Jurkat, Clone E6-1 (cell line): ENCODE measurements around the gene TPK1.
"Not testable (repeated sequence)": the region's sequence is repeated elsewhere in the genome, so short reads cannot be mapped to it uniquely, and the experiment has no call there.

Experiments used
- DNase-seq: peaks from one replicate; pipeline ENCODE4 v3.0.0-alpha.2; 2011; ENCODE audit warnings: low read depth, low spot score
- H3K4me3 ChIP-seq: 2 replicates; pipeline ENCODE4 v1.5.1; 2011; ENCODE audit warnings: mild to moderate bottlenecking, low read length, control low read depth, moderate library complexity

The TPK1 gene

DNA sequence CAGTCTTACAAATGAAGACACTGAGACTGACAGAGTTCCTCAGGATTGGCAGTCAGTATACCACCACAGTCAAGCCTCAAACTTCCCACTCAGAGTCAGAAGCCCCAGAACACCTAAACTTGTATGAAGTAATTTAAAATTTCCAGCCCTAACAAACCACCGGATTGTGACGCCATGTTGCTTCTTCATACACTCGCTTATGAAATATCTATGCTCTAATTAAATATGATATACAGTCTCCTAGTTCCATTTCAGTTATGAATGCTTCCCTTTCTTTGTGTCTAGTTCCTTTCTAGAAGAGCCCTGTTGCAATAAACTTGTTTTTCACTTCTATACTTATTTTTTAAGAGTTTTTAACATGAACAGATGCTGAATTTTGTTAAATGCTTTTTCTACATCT is 260.4 kb downstream of the TPK1 start:
- DNase-seq = no peak
- no peak overlapping the region for H3K4me3 ChIP-seq

- DNase-seq, H3K4me3 ChIP-seq: not testable (repeated sequence)
Measured at GRCh38 chr7:144574753-144575152, 261.1 kb downstream of the TPK1 start.

- DNase-seq = no peak
Measured at GRCh38 chr7:144568233-144568632, 267.6 kb downstream of the TPK1 start.

DNA sequence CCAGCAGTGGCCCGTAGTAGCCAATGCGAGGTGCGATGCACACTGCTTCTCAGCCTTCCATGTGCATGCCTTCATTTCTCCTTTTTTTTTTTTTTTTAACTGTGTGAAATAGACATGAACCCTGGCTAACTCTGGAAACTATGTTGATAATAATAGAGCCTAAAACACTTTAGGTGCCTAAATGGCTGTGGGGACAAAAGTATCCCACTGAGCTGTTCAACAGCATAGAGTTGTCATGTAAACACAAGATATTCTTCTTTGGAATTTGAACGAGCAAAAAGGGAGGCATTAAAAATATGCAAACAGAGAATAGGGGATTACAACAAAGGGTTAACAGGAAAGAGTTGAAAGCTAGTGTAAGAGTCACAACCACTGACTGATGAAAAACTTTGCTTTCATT is 270.3 kb downstream of the TPK1 start:
- H3K4me3 ChIP-seq = no peak overlapping the region
- no peak for DNase-seq

More at GRCh38 chr7:144568233-144568632, 267.6 kb downstream of the TPK1 start:
- H3K4me3 ChIP-seq = no peak overlapping the region

- DNase-seq = no peak
- H3K4me3 ChIP-seq = no peak overlapping the region
Measured at GRCh38 chr7:144549861-144550260, 286.0 kb downstream of the TPK1 start.

- no peak overlapping the region for H3K4me3 ChIP-seq
- no peak for DNase-seq
Measured at GRCh38 chr7:144548556-144548955, 287.3 kb downstream of the TPK1 start.

GRCh38 chr7:144547888-144548287 is 288.0 kb downstream of the TPK1 start:
- no peak for DNase-seq
- no peak overlapping the region for H3K4me3 ChIP-seq

- no peak for DNase-seq
- H3K4me3 ChIP-seq = no peak overlapping the region
Measured at GRCh38 chr7:144546782-144547181, 289.1 kb downstream of the TPK1 start.

GRCh38 chr7:144545330-144545729 is 290.5 kb downstream of the TPK1 start:
- no peak for DNase-seq
- H3K4me3 ChIP-seq = no peak overlapping the region

GRCh38 chr7:144534655-144535395 is 301.0 kb downstream of the TPK1 start:
- no peak for DNase-seq
- no peak overlapping the region for H3K4me3 ChIP-seq

DNA sequence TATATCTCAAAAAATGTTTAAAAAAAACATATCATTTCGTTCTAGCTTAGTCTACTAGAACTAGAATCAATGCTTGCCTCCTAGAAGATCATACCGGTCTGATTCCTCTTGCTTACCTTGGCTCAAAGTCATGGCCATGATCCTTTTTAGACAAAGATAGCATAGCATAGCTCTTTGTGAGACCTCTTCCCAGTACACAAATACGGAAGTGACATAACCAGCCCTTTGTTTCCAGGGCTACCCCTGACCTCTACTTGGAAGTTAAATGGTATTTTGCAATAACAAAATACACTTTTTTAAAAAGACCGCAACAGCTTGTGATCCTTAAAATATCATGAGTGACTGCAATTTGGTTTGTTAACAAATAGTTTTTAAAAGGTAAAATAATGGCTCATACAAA is 301.7 kb downstream of the TPK1 start:
- DNase-seq = no peak
- H3K4me3 ChIP-seq = no peak overlapping the region

GRCh38 chr7:144531181-144531580 is 304.7 kb downstream of the TPK1 start:
- no peak overlapping the region for H3K4me3 ChIP-seq
- no peak for DNase-seq

- DNase-seq = no peak
- no peak overlapping the region for H3K4me3 ChIP-seq
Measured at GRCh38 chr7:144529269-144529926, 306.5 kb downstream of the TPK1 start.

DNA sequence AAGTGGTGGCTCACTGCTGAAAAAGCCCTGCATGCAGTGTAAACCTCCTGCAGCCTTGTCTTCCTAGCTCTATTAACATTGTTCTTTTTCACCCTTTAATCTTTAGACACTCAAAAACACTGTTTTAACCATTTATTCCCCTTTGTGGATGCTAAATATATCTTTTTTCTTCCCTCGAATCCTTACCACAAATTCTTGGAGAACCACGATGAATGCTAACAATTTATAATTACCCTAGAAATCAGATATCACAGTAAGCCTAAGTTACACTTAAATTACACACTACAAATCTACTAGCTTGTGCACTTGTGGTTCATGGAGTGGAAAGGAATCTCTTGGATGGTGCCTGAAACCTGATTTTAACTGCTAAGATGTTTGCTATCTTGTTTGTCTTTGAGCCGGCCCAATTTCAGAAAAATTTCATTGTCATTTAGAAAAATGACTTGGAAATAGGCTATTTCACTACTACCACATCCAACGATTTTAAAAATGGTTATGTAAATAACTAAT is 307.3 kb downstream of the TPK1 start:
- no peak overlapping the region for H3K4me3 ChIP-seq
- no peak for DNase-seq

DNA sequence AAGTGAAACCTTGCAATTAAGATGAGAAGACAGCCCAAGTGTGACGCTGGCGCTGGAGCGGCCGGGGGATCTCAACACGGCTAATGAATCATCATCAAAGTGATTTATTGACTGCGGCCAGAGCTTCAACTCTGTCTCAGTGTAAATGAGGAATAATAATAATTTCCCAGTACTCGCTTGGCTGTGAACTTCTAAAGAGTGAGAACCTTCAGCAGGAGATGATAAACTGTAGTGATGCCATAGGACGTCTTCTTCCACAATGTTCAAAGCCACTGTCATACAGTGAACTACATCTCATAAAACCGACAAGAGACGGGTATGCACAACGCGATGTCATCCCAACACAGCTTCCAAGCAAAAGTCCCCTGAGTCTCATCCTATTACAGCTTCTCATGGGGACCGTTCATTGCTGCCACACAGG is 308.8 kb downstream of the TPK1 start:
- no peak overlapping the region for H3K4me3 ChIP-seq

DNA sequence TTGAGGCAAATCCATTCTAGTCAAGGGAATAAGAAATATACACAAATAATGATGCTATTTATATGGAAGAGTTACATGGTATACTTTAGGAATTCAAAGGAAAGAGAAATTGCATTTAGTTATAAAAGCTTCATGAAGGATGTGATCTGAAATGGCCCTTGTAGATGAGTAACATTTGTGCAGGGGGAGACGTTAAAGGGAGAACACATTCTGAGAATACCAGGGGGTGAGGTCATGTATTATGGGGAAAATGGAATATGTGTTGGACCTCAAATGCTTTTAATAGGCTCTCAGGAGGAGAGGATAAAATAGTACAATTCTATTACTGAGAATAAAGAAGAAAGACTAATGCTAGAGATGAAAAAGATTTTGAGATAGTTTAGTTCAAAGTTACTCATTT is 309.9 kb downstream of the TPK1 start:
- no peak overlapping the region for H3K4me3 ChIP-seq

More for the DNA sequence above, 308.8 kb downstream of the TPK1 start:
- no peak for DNase-seq

DNA sequence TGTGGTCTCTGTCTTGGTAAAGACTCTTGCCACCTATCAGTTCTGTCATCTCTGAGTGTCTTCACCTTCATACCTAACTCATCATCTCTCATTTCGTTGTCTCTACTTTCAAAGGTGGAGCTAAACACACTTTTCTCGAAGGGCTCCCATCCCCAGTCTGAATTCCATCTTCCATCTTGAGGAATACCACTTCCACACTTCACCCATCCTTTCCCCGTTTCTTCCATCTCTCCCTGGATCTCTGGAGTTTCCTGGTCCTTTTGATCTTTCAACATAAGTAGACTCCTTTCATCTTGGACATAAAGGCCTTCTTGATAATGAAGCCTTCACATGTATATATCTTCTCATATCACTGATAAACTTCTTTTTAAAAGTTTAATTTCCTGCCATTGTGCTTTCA is 311.6 kb downstream of the TPK1 start:
- no peak overlapping the region for H3K4me3 ChIP-seq

More for the DNA sequence above, 309.9 kb downstream of the TPK1 start:
- no peak for DNase-seq

GRCh38 chr7:144523621-144524020 is 312.2 kb downstream of the TPK1 start:
- H3K4me3 ChIP-seq = no peak overlapping the region
- no peak for DNase-seq

More for the DNA sequence above, 311.6 kb downstream of the TPK1 start:
- DNase-seq = no peak

- DNase-seq = no peak
Measured at GRCh38 chr7:144519925-144520324, 315.9 kb downstream of the TPK1 start.

DNA sequence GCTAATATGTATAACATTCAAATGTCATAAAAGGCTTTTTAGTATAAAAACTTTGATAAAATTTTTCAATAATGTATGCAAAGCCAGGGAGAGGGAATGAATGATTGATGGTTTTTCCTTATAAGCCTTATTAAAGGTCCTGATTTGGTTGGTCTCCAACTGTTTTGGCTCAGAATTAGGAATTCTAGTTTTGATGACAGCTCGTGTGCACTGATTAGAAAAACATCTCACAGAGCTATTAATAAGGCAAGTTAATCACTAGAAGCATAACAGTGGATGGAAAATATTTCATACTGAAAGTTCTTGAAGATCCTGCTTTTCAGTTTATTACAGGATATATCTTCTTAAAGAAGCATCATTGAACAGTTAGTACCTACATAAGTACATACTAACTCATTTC is 317.5 kb downstream of the TPK1 start:
- DNase-seq = no peak
- H3K4me3 ChIP-seq = no peak overlapping the region

More at GRCh38 chr7:144519925-144520324, 315.9 kb downstream of the TPK1 start:
- no peak overlapping the region for H3K4me3 ChIP-seq
